ENCODE results near the gene FHOD3. TPM values are rescaled to one million over a fixed set of nuclear protein-coding genes. Genes with fewer than 3 reads are reported as not detected.

Gene FHOD3
- total and polyA plus RNA-seq, 7 donors: 5.4 to 98.2 (median 20.2) TPM

- Histone ChIP-seq H3K27ac (peak overlapping the region; percentile 47), H3K4me3 (no peak overlapping the region), H3K4me1 (peaks cover 15% of the 10 kb centered on the region), H3K36me3 (ENCODE audit: insufficient read depth in 1 of 2, low read depth in 1 of 2) (no peaks in the 10 kb centered on the region), H3K27me3 (ENCODE audit: insufficient read depth in 3 of 3, low read length in 2 of 3) (no peaks in the 10 kb centered on the region), H3K9me3 (no peaks in the 10 kb centered on the region)
- intact Hi-C loops (cut with DNase I): no loop called here
- TF ChIP-seq CTCF (IDR thresholded peaks at IDR 0.05): no peak
- peak; percentile 48 to 79 (median 52) for ATAC-seq
- no peak for DNase-seq
- WGBS, 3 donors: 82 to 84% (median 83%) methylated on average over 7 of the region's 7 CpGs
These were observed 68.6 kb downstream of the FHOD3 start for GRCh38 chr18:36365836-36366775.

- Histone ChIP-seq H3K36me3 (ENCODE audit: insufficient read depth in 1 of 2, low read depth in 1 of 2) (no peaks in the 10 kb centered on the region), H3K9me3 (no peaks in the 10 kb centered on the region), H3K27ac (peak overlapping the region; percentile 47), H3K4me1 (peaks cover 15% of the 10 kb centered on the region), H3K4me3 (no peak overlapping the region), H3K27me3 (ENCODE audit: insufficient read depth in 3 of 3, low read length in 2 of 3) (no peaks in the 10 kb centered on the region)
- intact Hi-C loops (cut with DNase I): no loop called here
- ATAC-seq (peak in 3 of 4 donors; percentile 53 to 72 (median 65)), DNase-seq (peak in 1 of 2 donors; percentile 20)
- 22 to 58% (median 32%) methylated on average over 8 of the region's 8 CpGs for WGBS, 3 donors
- no peak for TF ChIP-seq CTCF (IDR thresholded peaks at IDR 0.05)
These were observed 69.7 kb downstream of the FHOD3 start for GRCh38 chr18:36366994-36367839.

- ATAC-seq (no peak), DNase-seq (no peak)
- no peak for TF ChIP-seq CTCF (IDR thresholded peaks at IDR 0.05)
- Histone ChIP-seq H3K27ac (no peak overlapping the region), H3K27me3 (ENCODE audit: insufficient read depth in 3 of 3, low read length in 2 of 3) (no peaks in the 10 kb centered on the region), H3K36me3 (ENCODE audit: insufficient read depth in 1 of 2, low read depth in 1 of 2) (no peaks in the 10 kb centered on the region), H3K9me3 (no peaks in the 10 kb centered on the region), H3K4me3 (no peak overlapping the region), H3K4me1 (peaks cover 17% of the 10 kb centered on the region)
- 78 to 95% (median 84%) methylated on average over 3 of the region's 3 CpGs for WGBS, 3 donors
- intact Hi-C loops (cut with DNase I): no loop called here
These were observed 71.4 kb downstream of the FHOD3 start for GRCh38 chr18:36368889-36369288.

GRCh38 chr18:36372903-36373311 lies 75.4 kb downstream of the FHOD3 start:
- H3K9me3 ChIP-seq: no peaks in the 10 kb centered on the region
- peaks cover 9% of the 10 kb centered on the region for H3K4me1 ChIP-seq
- no peak overlapping the region for H3K4me3 ChIP-seq
- intact Hi-C loops (cut with DNase I): no loop called here
- WGBS, 3 donors: 66 to 79% (median 69%) methylated on average over 5 of the region's 5 CpGs
- ATAC-seq (peak; percentile 30 to 81 (median 60)), DNase-seq (no peak)
- H3K27ac ChIP-seq: no peak overlapping the region
- H3K27me3 ChIP-seq (ENCODE audit: insufficient read depth in 3 of 3, low read length in 2 of 3): no peaks in the 10 kb centered on the region
- TF ChIP-seq CTCF (IDR thresholded peaks at IDR 0.05): no peak
- no peaks in the 10 kb centered on the region for H3K36me3 ChIP-seq (ENCODE audit: insufficient read depth in 1 of 2, low read depth in 1 of 2)
